Keratinocyte (primary cell): ENCODE results near the gene ITGA2. TPM values are rescaled to one million over a fixed set of nuclear protein-coding genes. Genes with fewer than 3 reads are reported as not detected.

Source experiments
- DNase-seq: peaks from one replicate; pipeline ENCODE4 v3.0.0-alpha.2; 2011; ENCODE audit warnings: low read depth, missing footprints, low spot score
- FAIRE-seq: peaks from 2 replicates; lab custom pipeline; 2011; peaks lifted over from hg19 to GRCh38; lab: Jason Lieb, UNC
- H2AFZ ChIP-seq: 2 replicates; pipeline ENCODE4 v1.6.0; 2012; ENCODE audit warnings: low read length, control low read depth, inconsistent platforms; ENCODE audit not compliant: control insufficient read depth
- H3K27ac ChIP-seq: 2 replicates; pipeline ENCODE4 v1.5.1; 2011; ENCODE audit warnings: low read length; ENCODE audit not compliant: control insufficient read depth, insufficient read depth
- H3K27me3 ChIP-seq: 3 replicates; pipeline ENCODE4 v1.6.0; 2011; ENCODE audit warnings: low read length; ENCODE audit not compliant: control insufficient read depth, insufficient read depth; ENCODE audit errors: extremely low read depth
- H3K36me3 ChIP-seq, 2 experiments: 2 replicates in 1 of 2; 3 replicates in 1 of 2; pipeline ENCODE4 v1.5.1; 2011; ENCODE audit warnings: low read length in 2 of 2, mild to moderate bottlenecking in 1 of 2; ENCODE audit not compliant: control insufficient read depth in 2 of 2, insufficient read depth in 2 of 2; ENCODE audit errors: extremely low read depth in 1 of 2
- H3K4me1 ChIP-seq: 3 replicates; pipeline ENCODE4 v1.5.1; 2011; ENCODE audit warnings: low read length; ENCODE audit not compliant: control insufficient read depth, insufficient read depth; ENCODE audit errors: extremely low read depth
- H3K4me2 ChIP-seq: 3 replicates; pipeline ENCODE4 v1.6.0; 2011; ENCODE audit warnings: low read depth, low read length; ENCODE audit not compliant: control insufficient read depth, insufficient read depth; ENCODE audit errors: extremely low read depth
- H3K4me3 ChIP-seq, 3 experiments: fragments of 200-600 bp in 1 of 3; sonication (generic) in 1 of 3; 2 replicates in 2 of 3; 3 replicates in 1 of 3; pipeline ENCODE4 v1.5.1; 2011 to 2016; ENCODE audit warnings: low read length in 3 of 3, mild to moderate bottlenecking in 3 of 3, control low read depth in 2 of 3, inconsistent platforms in 1 of 3, low read depth in 1 of 3, mixed read lengths in 1 of 3, mixed run types in 1 of 3, moderate library complexity in 1 of 3; ENCODE audit not compliant: control insufficient read depth in 2 of 3, insufficient read depth in 2 of 3; ENCODE audit errors: extremely low read depth in 1 of 3
- H3K79me2 ChIP-seq: 2 replicates; pipeline ENCODE4 v1.6.0; 2012; ENCODE audit warnings: low read length; ENCODE audit not compliant: control insufficient read depth, insufficient read depth
- H3K9ac ChIP-seq: 3 replicates; pipeline ENCODE4 v1.6.0; 2011; ENCODE audit warnings: low read length; ENCODE audit not compliant: control insufficient read depth, insufficient read depth; ENCODE audit errors: extremely low read depth
- H3K9me1 ChIP-seq: 3 replicates; pipeline ENCODE4 v1.6.0; 2011; ENCODE audit warnings: low read length; ENCODE audit not compliant: control insufficient read depth, insufficient read depth; ENCODE audit errors: extremely low read depth
- H3K9me3 ChIP-seq: 2 replicates; pipeline ENCODE4 v1.5.1; 2012; ENCODE audit warnings: low read depth, low read length; ENCODE audit not compliant: control insufficient read depth
- H4K20me1 ChIP-seq: 3 replicates; pipeline ENCODE4 v1.6.0; 2011; ENCODE audit warnings: low read length; ENCODE audit not compliant: control insufficient read depth, insufficient read depth; ENCODE audit errors: extremely low read depth
- EZH2 ChIP-seq: IDR thresholded peaks from one replicate; pipeline ENCODE4 v1.6.1; 2012; ENCODE audit warnings: inconsistent platforms, mild to moderate bottlenecking, low read length, moderate library complexity
- dilution Hi-C: fragments of 300-500 bp; cut with MboI; formaldehyde crosslinking; loops from one replicate; pipeline ENCODE4 v1.7.0; 2020; ENCODE audit warnings: low sequenced_read_pairs; ENCODE audit not compliant: extremely low pct_ligation_motif_present
- polyA plus RNA-seq, 5 experiments: library from polyadenylated mRNA; depleted of rRNA in 3 of 5; stranded (reverse) in 3 of 5; stranded (forward) in 1 of 5; unstranded in 1 of 5; fragments of >200 nt; gene quantifications; 1 replicate in 1 of 5; 2 replicates in 3 of 5; 3 replicates in 1 of 5; pipeline versions ENCODE4 v1.2.1 to v1.2.3, GENCODE V29; 2011 to 2012; ENCODE audit warnings: missing spikeins in 2 of 5, low read depth in 1 of 5, low replicate concordance in 1 of 5
- TF ChIP-seq, protein P1 (sequence below), 3 experiments: IDR thresholded peaks in 1 of 3; conservative IDR thresholded peaks in 1 of 3; optimal IDR thresholded peaks in 1 of 3; 2 replicates in 2 of 3; 3 replicates in 1 of 3; pipeline versions ENCODE3 to v1.5.1; 2011; ENCODE audit warnings: low read length in 3 of 3, mild to moderate bottlenecking in 3 of 3, moderate library complexity in 2 of 3, control low read depth in 1 of 3, inconsistent platforms in 1 of 3; ENCODE audit not compliant: insufficient read depth in 2 of 3; ENCODE audit errors: extremely low read depth in 1 of 3

Gene ITGA2
- polyA plus RNA-seq, 1 donor (not counting 4 experiments of a cell fraction or from before 2014, with no cell fraction given), result 112 TPM

DNA sequence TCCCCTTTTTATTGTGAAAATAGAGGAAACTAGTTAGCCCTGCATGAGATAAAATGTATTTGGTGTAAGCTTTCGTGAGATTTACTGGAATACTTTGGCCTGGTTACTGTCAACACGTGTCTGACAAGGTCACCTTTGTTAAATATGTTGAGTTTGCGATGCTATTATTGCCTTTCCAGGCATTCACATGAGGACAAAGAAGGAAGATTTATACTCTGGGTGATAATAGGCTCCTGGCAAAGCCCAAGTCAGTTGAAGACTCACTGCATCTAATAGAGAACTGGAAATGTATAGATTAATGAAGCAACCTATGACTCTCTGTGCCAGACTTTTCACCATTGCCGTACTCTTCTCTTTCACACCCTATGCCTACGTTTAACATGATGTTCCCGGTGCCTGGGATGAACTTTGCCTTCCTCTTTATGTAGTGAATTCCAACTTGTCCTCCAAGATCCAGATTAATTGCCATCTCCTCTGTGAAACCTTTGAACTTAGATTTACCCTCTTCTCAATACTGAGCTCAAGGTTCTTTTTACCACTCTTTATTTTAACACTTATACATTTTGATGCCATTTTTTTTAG, 33.9 kb downstream of the ITGA2 start:
- peaks cover 42% of the 10 kb centered on the region for H3K4me1 ChIP-seq
- TF ChIP-seq, protein P1, sequence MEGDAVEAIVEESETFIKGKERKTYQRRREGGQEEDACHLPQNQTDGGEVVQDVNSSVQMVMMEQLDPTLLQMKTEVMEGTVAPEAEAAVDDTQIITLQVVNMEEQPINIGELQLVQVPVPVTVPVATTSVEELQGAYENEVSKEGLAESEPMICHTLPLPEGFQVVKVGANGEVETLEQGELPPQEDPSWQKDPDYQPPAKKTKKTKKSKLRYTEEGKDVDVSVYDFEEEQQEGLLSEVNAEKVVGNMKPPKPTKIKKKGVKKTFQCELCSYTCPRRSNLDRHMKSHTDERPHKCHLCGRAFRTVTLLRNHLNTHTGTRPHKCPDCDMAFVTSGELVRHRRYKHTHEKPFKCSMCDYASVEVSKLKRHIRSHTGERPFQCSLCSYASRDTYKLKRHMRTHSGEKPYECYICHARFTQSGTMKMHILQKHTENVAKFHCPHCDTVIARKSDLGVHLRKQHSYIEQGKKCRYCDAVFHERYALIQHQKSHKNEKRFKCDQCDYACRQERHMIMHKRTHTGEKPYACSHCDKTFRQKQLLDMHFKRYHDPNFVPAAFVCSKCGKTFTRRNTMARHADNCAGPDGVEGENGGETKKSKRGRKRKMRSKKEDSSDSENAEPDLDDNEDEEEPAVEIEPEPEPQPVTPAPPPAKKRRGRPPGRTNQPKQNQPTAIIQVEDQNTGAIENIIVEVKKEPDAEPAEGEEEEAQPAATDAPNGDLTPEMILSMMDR (optimal IDR thresholded peaks at IDR 0.05 in 1 of 3, IDR thresholded peaks at IDR 0.05 in 1 of 3, conservative IDR thresholded peaks at IDR 0.05 in 1 of 3; ENCODE audit: extremely low read depth in 1 of 3, insufficient read depth in 2 of 3, low read length in 3 of 3), result no peak
- TF ChIP-seq EZH2, result no peak
- no peak overlapping the region for H3K4me3 ChIP-seq
- H3K9me1 ChIP-seq, result no peaks in the 10 kb centered on the region
- no peak overlapping the region for H3K4me2 ChIP-seq
- peak overlapping the region; percentile 65 for H3K27ac ChIP-seq
- H3K36me3 ChIP-seq, result peaks cover 10 to 13% of the 10 kb centered on the region in 2 experiments
- no peaks in the 10 kb centered on the region for H4K20me1 ChIP-seq
- DNase-seq (no peak), FAIRE-seq (no peak)
- no peaks in the 10 kb centered on the region for H3K9me3 ChIP-seq
- H3K79me2 ChIP-seq, result peaks cover 62% of the 10 kb centered on the region
- H2AFZ ChIP-seq, result no peak overlapping the region
- dilution Hi-C loops, result no loop called here
- H3K27me3 ChIP-seq, result no peaks in the 10 kb centered on the region
- H3K9ac ChIP-seq, result no peak overlapping the region

DNA sequence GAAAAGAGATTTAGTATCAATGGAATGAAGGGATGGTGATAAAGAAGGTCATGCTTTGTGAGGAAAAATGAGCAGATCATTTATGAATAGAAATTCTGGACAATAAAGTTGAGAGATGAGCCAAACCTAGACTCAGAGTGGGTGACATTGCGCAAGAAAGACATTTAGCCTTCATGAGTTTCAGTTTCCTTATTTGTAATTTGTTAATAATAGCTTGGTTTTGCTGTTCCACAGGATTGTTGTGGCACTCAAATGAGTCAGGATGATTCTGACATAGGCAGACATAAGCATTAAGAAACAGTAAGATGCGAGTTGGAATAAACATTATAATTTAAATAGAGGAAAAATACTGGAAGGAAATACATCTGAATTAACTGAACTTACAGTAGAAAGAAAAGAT, 34.8 kb downstream of the ITGA2 start:
- Histone ChIP-seq H3K27ac (peak overlapping the region; percentile 65), H3K27me3 (no peaks in the 10 kb centered on the region), H2AFZ (no peak overlapping the region), H3K4me1 (peaks cover 50% of the 10 kb centered on the region), H3K9me1 (no peaks in the 10 kb centered on the region), H3K4me2 (peak overlapping the region; percentile 41), H3K36me3 (peaks cover 10% of the 10 kb centered on the region in 2 experiments), H3K79me2 (peaks cover 60% of the 10 kb centered on the region), H3K9ac (no peak overlapping the region), H3K4me3 (no peak overlapping the region), H4K20me1 (no peaks in the 10 kb centered on the region), H3K9me3 (no peaks in the 10 kb centered on the region)
- dilution Hi-C loops, result no loop called here
- no peak for DNase-seq
- FAIRE-seq, result no peak
- TF ChIP-seq, protein P1 (optimal IDR thresholded peaks at IDR 0.05 in 1 of 3, IDR thresholded peaks at IDR 0.05 in 1 of 3, conservative IDR thresholded peaks at IDR 0.05 in 1 of 3; ENCODE audit: extremely low read depth in 1 of 3, insufficient read depth in 2 of 3, low read length in 3 of 3), result no peak
- TF ChIP-seq EZH2, result no peak
